HEK293T (cell line): ENCODE data around the gene RBPMS2.

ENCODE experiments used
- BHLHE40 ChIP-seq: fragments of 450-650 bp; IDR thresholded peaks from 2 replicates; pipeline ENCODE4 v1.6.1; 2016; ENCODE audit warnings: mild to moderate bottlenecking, moderate library complexity, borderline replicate concordance
- CTBP1 ChIP-seq: fragments of 450-650 bp; IDR thresholded peaks from 2 replicates; pipeline ENCODE4 v1.6.1; 2016; ENCODE audit warnings: borderline replicate concordance
- ELF4 ChIP-seq: fragments of 450-650 bp; IDR thresholded peaks from 2 replicates; pipeline ENCODE4 v1.6.1; 2017; ENCODE audit warnings: antibody characterized with exemption
- HDGF ChIP-seq: fragments of 450-650 bp; IDR thresholded peaks from 2 replicates; pipeline ENCODE4 v1.6.1; 2017; ENCODE audit warnings: antibody characterized with exemption, borderline replicate concordance
- NFRKB ChIP-seq: fragments of 450-650 bp; IDR thresholded peaks from 2 replicates; pipeline ENCODE4 v1.6.1; 2016; ENCODE audit warnings: mild to moderate bottlenecking, moderate library complexity
- PKNOX1 ChIP-seq: fragments of 450-650 bp; IDR thresholded peaks from 2 replicates; pipeline ENCODE4 v1.6.1; 2016
- SP1 ChIP-seq: fragments of 450-650 bp; IDR thresholded peaks from 2 replicates; pipeline ENCODE4 v1.6.1; 2017
- SUZ12 ChIP-seq: fragments of 450-650 bp; IDR thresholded peaks from 2 replicates; pipeline ENCODE4 v1.6.1; 2016; ENCODE audit warnings: mild to moderate bottlenecking
- TARDBP ChIP-seq: fragments of 450-650 bp; IDR thresholded peaks from 2 replicates; pipeline ENCODE4 v1.6.1; 2016

GRCh38 chr15:64804619-64805018 is 29.2 kb upstream of the RBPMS2 start:
- no peak for TF ChIP-seq BHLHE40
- TF ChIP-seq CTBP1 = no peak
- no peak for TF ChIP-seq NFRKB
- TF ChIP-seq TARDBP = no peak
- no peak for TF ChIP-seq HDGF
- TF ChIP-seq PKNOX1 = no peak
- no peak for TF ChIP-seq ELF4
- TF ChIP-seq SP1 = no peak
- no peak for TF ChIP-seq SUZ12
